SH-SY5Y (cell line): Measurements from ENCODE around the gene GRB10.

ENCODE experiments used
- GATA2 ChIP-seq: IDR thresholded peaks from 2 replicates; pipeline ENCODE4 v1.6.1; 2011; ENCODE audit warnings: mild to moderate bottlenecking, low read depth, low read length
- GATA3 ChIP-seq: IDR thresholded peaks from 2 replicates; pipeline ENCODE4 v1.6.1; 2011; ENCODE audit warnings: low read depth, mild to moderate bottlenecking, low read length, moderate library complexity

- TF ChIP-seq GATA2 (no peak), GATA3 (no peak)
These were observed 218.5 kb downstream of the GRB10 start for GRCh38 chr7:50564171-50564570.
